Colonic mucosa (tissue), 4 donors: ENCODE data around the gene SMARCB1. TPM values are rescaled to one million over a fixed set of nuclear protein-coding genes. Genes with fewer than 3 reads are reported as not detected.

Source experiments
- DNase-seq: peaks from one replicate; pipeline ENCODE4 v3.0.0-alpha.2; 2020
- H3K27ac ChIP-seq: fragments of 200-600 bp; one replicate; pipeline ENCODE4 v1.8.0; 2021
- H3K27me3 ChIP-seq: fragments of 200-600 bp; one replicate; pipeline ENCODE4 v1.8.0; 2021
- H3K36me3 ChIP-seq: fragments of 200-600 bp; one replicate; pipeline ENCODE4 v1.8.0; 2021
- H3K4me1 ChIP-seq: fragments of 200-600 bp; one replicate; pipeline ENCODE4 v1.8.0; 2021; ENCODE audit warnings: mild to moderate bottlenecking
- H3K4me3 ChIP-seq: fragments of 200-600 bp; one replicate; pipeline ENCODE4 v1.8.0; 2021
- H3K9ac ChIP-seq, 2 donors: one replicate each; pipeline ENCODE4 v1.7.0; 2013; ENCODE audit warnings: control low read depth in 2 of 2, low read depth in 2 of 2, low read length in 2 of 2
- H3K9me3 ChIP-seq: fragments of 200-600 bp; one replicate; pipeline ENCODE4 v1.8.0; 2021
- CTCF ChIP-seq: fragments of 200-600 bp; IDR thresholded peaks from one replicate; pipeline ENCODE4 v1.8.0; 2022; ENCODE audit warnings: antibody characterized with exemption, mild to moderate bottlenecking
- intact Hi-C: fragments of 100-400 bp; cut with DNase I; formaldehyde crosslinking; loops from one replicate; pipeline ENCODE4 v1.14.1; 2022
- total RNA-seq, 2 donors: library from RNA; stranded (reverse); fragmentation: NEBNext Ultra II Directional in 1 of 2; extraction: Animal tissue kit (Norgen Biotek cat#: 25700) in 1 of 2; gene quantifications; one replicate each; pipeline ENCODE4 v1.2.1, GENCODE V29; 2021
- donor health status: healthy.
- donor health status: DM: no; HTN: no; CAD: no.
- donor health status: DM: no; HTN: no; CAD: no.

The SMARCB1 gene
- total RNA-seq, 2 donors from 2014 or later = 77.8 to 96.0 TPM

GRCh38 chr22:23778577-23778900 is 8.2 kb upstream of the SMARCB1 start:
- no peaks in the 10 kb centered on the region for H3K36me3 ChIP-seq
- H3K9ac ChIP-seq = no peak overlapping the region
- H3K4me3 ChIP-seq = no peak overlapping the region
- DNase-seq = no peak
- TF ChIP-seq CTCF = no peak
- H3K27ac ChIP-seq = no peak overlapping the region
- H3K4me1 ChIP-seq = peaks cover under 1% of the 10 kb centered on the region
- no peaks in the 10 kb centered on the region for H3K9me3 ChIP-seq
- intact Hi-C loops = no loop called here
- no peaks in the 10 kb centered on the region for H3K27me3 ChIP-seq

GRCh38 chr22:23779083-23779482 is 7.7 kb upstream of the SMARCB1 start:
- no peak overlapping the region for H3K27ac ChIP-seq
- H3K9ac ChIP-seq = no peak overlapping the region
- H3K4me1 ChIP-seq = no peaks in the 10 kb centered on the region
- no peak overlapping the region for H3K4me3 ChIP-seq
- no peak for DNase-seq
- TF ChIP-seq CTCF = no peak
- H3K36me3 ChIP-seq = no peaks in the 10 kb centered on the region
- no peaks in the 10 kb centered on the region for H3K27me3 ChIP-seq
- no peaks in the 10 kb centered on the region for H3K9me3 ChIP-seq
- intact Hi-C loops = no loop called here

GRCh38 chr22:23779731-23780130 is 7.0 kb upstream of the SMARCB1 start:
- no peak for TF ChIP-seq CTCF
- Histone ChIP-seq H3K27ac (no peak overlapping the region), H3K4me1 (no peaks in the 10 kb centered on the region), H3K9me3 (no peaks in the 10 kb centered on the region), H3K9ac (no peak overlapping the region), H3K36me3 (no peaks in the 10 kb centered on the region), H3K27me3 (no peaks in the 10 kb centered on the region), H3K4me3 (no peak overlapping the region)
- DNase-seq = no peak
- intact Hi-C loops = no loop called here

DNA sequence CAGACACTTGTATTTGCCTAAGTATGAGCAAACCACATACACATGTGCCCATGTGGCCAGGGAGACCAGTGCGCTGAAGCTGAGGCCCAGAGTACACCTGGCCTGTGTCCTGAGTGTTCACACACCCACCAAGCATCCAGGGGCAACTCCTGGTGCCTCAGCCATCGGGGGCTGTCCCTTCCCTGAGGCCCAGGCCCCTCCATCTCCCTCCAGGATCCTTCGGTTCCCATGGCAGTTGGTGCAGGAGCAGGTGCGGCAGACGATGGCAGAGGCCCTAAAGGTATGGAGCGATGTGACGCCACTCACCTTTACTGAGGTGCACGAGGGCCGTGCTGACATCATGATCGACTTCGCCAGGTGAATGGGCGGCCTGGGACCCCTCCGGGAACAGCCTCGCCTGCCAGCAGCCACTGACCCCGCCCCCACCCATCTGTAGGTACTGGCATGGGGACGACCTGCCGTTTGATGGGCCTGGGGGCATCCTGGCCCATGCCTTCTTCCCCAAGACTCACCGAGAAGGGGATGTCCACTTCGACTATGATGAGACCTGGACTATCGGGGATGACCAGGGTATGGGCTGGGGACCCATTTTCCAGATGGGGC is 6.5 kb upstream of the SMARCB1 start:
- no peaks in the 10 kb centered on the region for H3K36me3 ChIP-seq

DNA sequence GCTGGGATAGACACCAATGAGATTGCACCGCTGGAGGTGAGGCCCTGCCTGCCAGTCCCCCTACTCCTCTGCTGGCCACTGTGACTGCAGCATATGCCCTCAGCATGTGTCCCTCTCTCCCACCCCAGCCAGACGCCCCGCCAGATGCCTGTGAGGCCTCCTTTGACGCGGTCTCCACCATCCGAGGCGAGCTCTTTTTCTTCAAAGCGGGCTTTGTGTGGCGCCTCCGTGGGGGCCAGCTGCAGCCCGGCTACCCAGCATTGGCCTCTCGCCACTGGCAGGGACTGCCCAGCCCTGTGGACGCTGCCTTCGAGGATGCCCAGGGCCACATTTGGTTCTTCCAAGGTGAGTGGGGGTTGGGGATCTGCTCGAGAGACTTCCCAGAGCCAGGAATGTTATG is 5.7 kb upstream of the SMARCB1 start:
- intact Hi-C loops = no loop called here
- DNase-seq = no peak
- H3K9me3 ChIP-seq = no peaks in the 10 kb centered on the region
- H3K27me3 ChIP-seq = no peaks in the 10 kb centered on the region
- no peaks in the 10 kb centered on the region for H3K36me3 ChIP-seq
- no peak overlapping the region for H3K4me3 ChIP-seq
- no peaks in the 10 kb centered on the region for H3K4me1 ChIP-seq
- no peak overlapping the region for H3K9ac ChIP-seq
- H3K27ac ChIP-seq = no peak overlapping the region
- no peak for TF ChIP-seq CTCF

More for the DNA sequence above, 6.5 kb upstream of the SMARCB1 start:
- intact Hi-C loops = no loop called here
- Histone ChIP-seq H3K9ac (no peak overlapping the region), H3K27ac (no peak overlapping the region), H3K9me3 (no peaks in the 10 kb centered on the region), H3K27me3 (no peaks in the 10 kb centered on the region), H3K4me1 (no peaks in the 10 kb centered on the region), H3K4me3 (no peak overlapping the region)
- TF ChIP-seq CTCF = no peak
- no peak for DNase-seq
